Activated naive CD8-positive, alpha-beta T cell treated with anti-CD3 and anti-CD28 coated beads, Interleukin-2, amount 10 ng/mL, durations not matched to agents 7 days and 5 days (primary cell): ENCODE measurements around the gene OTUD4. TPM values are rescaled to one million over a fixed set of nuclear protein-coding genes. Genes with fewer than 3 reads are reported as not detected.
"Not testable (repeated sequence)": the region's sequence is repeated elsewhere in the genome, so short reads cannot be mapped to it uniquely, and the experiment has no call there.

Source experiments
- ATAC-seq: fragments of 150-1000 bp; cut with Tn5 transposase; one replicate; pipeline ENCODE4 v1.10.0; 2021; ENCODE audit warnings: low read depth, moderate library complexity
- POLR2A ChIA-PET: fragments of 350-600 bp; sonication (Branson Sonifier 250); formaldehyde crosslinking; loops from one replicate; lab custom pipeline; 2021; ENCODE audit warnings: antibody characterized with exemption; lab: Charles Lee
- DNase-seq: peaks from one replicate; pipeline ENCODE4 v3.0.0; 2021
- H3K27ac Mint-ChIP-seq: one replicate; pipeline ENCODE4 v1.8.0; 2022; ENCODE audit warnings: mild to moderate bottlenecking, mixed read lengths
- H3K27me3 Mint-ChIP-seq: one replicate; pipeline ENCODE4 v1.8.0; 2022; ENCODE audit warnings: mild to moderate bottlenecking, moderate library complexity, mixed read lengths
- H3K36me3 Mint-ChIP-seq: one replicate; pipeline ENCODE4 v1.8.0; 2021; ENCODE audit warnings: mild to moderate bottlenecking, mixed read lengths
- H3K4me1 Mint-ChIP-seq: one replicate; pipeline ENCODE4 v1.8.0; 2021; ENCODE audit warnings: mixed read lengths
- H3K4me3 Mint-ChIP-seq: one replicate; pipeline ENCODE4 v1.8.0; 2022; ENCODE audit warnings: mild to moderate bottlenecking, moderate library complexity, mixed read lengths
- H3K9me3 Mint-ChIP-seq: one replicate; pipeline ENCODE4 v1.8.0; 2021; ENCODE audit warnings: mixed read lengths
- total RNA-seq, 2 experiments: library from RNA; stranded (reverse); gene quantifications; one replicate each; pipeline ENCODE4 v1.2.3, GENCODE V29; 2021

Gene OTUD4
- total RNA-seq, 2 experiments from 2014 or later, result 43.4 to 43.9 TPM

GRCh38 chr4:145176641-145177432, 3.6 kb downstream of the OTUD4 start:
- Mint-ChIP-seq H3K27ac (peak overlapping the region; percentile 97), H3K9me3 (peaks cover 4% of the 10 kb centered on the region), H3K36me3 (peaks cover 18% of the 10 kb centered on the region), H3K4me1 (peaks cover 26% of the 10 kb centered on the region), H3K4me3 (peak overlapping the region; percentile 96), H3K27me3 (no peaks in the 10 kb centered on the region)
- DNase-seq (no peak), ATAC-seq (no peak)
- POLR2A ChIA-PET, result no interaction called here

- POLR2A ChIA-PET, result no interaction called here
- H3K9me3 Mint-ChIP-seq, result peaks cover 4% of the 10 kb centered on the region
- peaks cover 19% of the 10 kb centered on the region for H3K4me1 Mint-ChIP-seq
- no peaks in the 10 kb centered on the region for H3K27me3 Mint-ChIP-seq
- no peak for DNase-seq
- no peak overlapping the region for H3K4me3 Mint-ChIP-seq
- no peak for ATAC-seq
- H3K27ac Mint-ChIP-seq, result no peak overlapping the region
- H3K36me3 Mint-ChIP-seq, result peaks cover 39% of the 10 kb centered on the region
These were observed 8.5 kb downstream of the OTUD4 start for GRCh38 chr4:145171911-145172310.

GRCh38 chr4:145170223-145170622, 10.2 kb downstream of the OTUD4 start:
- peaks cover 18% of the 10 kb centered on the region for H3K4me1 Mint-ChIP-seq
- peaks cover 4% of the 10 kb centered on the region for H3K9me3 Mint-ChIP-seq
- DNase-seq (no peak), ATAC-seq (no peak)
- H3K36me3 Mint-ChIP-seq, result peaks cover 41% of the 10 kb centered on the region
- no peak overlapping the region for H3K4me3 Mint-ChIP-seq
- POLR2A ChIA-PET, result no interaction called here
- no peak overlapping the region for H3K27ac Mint-ChIP-seq
- no peaks in the 10 kb centered on the region for H3K27me3 Mint-ChIP-seq

GRCh38 chr4:145168581-145169187, 11.7 kb downstream of the OTUD4 start:
- Mint-ChIP-seq H3K4me1 (peaks cover 13% of the 10 kb centered on the region), H3K27me3 (no peaks in the 10 kb centered on the region), H3K27ac (no peak overlapping the region), H3K4me3 (no peak overlapping the region), H3K9me3 (peaks cover 1% of the 10 kb centered on the region), H3K36me3 (peaks cover 32% of the 10 kb centered on the region)
- DNase-seq (no peak), ATAC-seq (no peak)
- POLR2A ChIA-PET, result no interaction called here

GRCh38 chr4:145167887-145168286, 12.5 kb downstream of the OTUD4 start:
- no peak for ATAC-seq
- POLR2A ChIA-PET, result no interaction called here
- Mint-ChIP-seq H3K4me3 (no peak overlapping the region), H3K9me3 (no peaks in the 10 kb centered on the region), H3K36me3 (peaks cover 31% of the 10 kb centered on the region), H3K27ac (no peak overlapping the region), H3K4me1 (peaks cover 10% of the 10 kb centered on the region), H3K27me3 (no peaks in the 10 kb centered on the region)
- DNase-seq, result no peak

DNA sequence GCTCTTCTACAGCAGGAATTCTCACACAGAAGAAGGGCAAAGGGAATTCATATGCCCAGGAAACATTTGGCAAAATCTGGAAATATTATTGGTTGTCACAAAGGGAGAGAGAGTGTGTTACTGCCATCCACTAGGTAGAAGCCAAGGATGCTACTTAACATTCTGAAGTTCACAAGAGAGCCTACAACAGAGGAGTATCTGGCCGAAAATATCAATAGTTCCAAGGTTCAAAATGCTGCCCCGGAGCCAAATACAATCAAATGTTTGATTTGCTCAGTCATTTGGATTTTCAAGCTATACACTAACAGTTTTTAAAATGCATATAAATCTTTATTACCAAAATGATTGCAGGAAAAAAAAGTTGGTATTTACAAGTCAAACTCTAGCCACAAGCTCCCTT, 18.8 kb downstream of the OTUD4 start:
- peaks cover 23% of the 10 kb centered on the region for H3K36me3 Mint-ChIP-seq
- ATAC-seq (no peak), DNase-seq (no peak)
- H3K27ac Mint-ChIP-seq, result no peak overlapping the region
- H3K4me1 Mint-ChIP-seq, result peaks cover 8% of the 10 kb centered on the region
- H3K9me3 Mint-ChIP-seq, result no peaks in the 10 kb centered on the region
- no peaks in the 10 kb centered on the region for H3K27me3 Mint-ChIP-seq
- POLR2A ChIA-PET, result no interaction called here
- no peak overlapping the region for H3K4me3 Mint-ChIP-seq

DNA sequence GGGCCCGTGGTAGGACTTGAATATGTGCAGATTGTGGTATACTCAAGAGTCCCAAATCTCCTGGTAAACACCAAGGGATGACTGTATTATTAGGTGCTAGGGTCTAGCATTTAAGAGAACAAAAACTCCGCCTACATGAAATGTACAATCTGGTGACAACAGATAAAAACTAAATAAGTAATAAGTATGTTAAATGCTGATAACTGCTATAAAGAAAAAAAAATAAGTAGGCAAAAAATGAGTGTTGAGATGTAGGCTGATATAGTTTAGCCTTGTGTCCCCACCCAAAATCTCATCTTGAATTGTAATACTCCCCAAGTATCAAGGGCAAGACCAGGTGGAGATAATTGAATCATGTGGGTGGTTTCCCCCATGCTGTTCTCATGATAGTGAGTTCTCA, 23.4 kb downstream of the OTUD4 start:
- Mint-ChIP-seq H3K27ac (no peak overlapping the region), H3K9me3 (no peaks in the 10 kb centered on the region), H3K4me3 (no peak overlapping the region), H3K27me3 (no peaks in the 10 kb centered on the region), H3K36me3 (peaks cover 22% of the 10 kb centered on the region), H3K4me1 (peaks cover 14% of the 10 kb centered on the region)
- POLR2A ChIA-PET, result no interaction called here
- DNase-seq (no peak), ATAC-seq (no peak)

GRCh38 chr4:145155268-145155870, 25.0 kb downstream of the OTUD4 start:
- no peaks in the 10 kb centered on the region for H3K9me3 Mint-ChIP-seq
- no peak for DNase-seq
- no peak for ATAC-seq
- no peak overlapping the region for H3K4me3 Mint-ChIP-seq
- POLR2A ChIA-PET, result no interaction called here
- no peak overlapping the region for H3K27ac Mint-ChIP-seq
- no peaks in the 10 kb centered on the region for H3K27me3 Mint-ChIP-seq
- H3K36me3 Mint-ChIP-seq, result peaks cover 19% of the 10 kb centered on the region
- H3K4me1 Mint-ChIP-seq, result peaks cover 13% of the 10 kb centered on the region

DNA sequence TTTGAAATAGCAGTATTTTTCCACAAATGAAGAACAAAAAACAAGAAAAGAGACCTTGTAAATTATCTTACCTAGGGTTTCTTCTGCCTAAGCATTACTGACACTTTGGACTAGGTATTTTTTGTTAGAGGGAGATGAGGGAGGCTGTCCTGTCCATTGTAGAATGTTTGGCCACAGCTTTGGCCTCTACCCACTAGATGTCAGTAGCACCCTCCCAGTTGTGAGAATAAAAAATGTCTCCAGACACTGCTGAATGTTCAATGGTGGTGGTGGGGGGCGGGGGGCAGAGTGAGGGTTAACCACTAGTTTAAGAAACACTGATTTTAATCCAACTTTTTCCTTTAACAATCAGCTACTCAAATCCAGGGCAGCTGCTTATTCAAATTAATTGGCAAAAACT, 25.8 kb downstream of the OTUD4 start:
- Mint-ChIP-seq H3K27me3 (no peaks in the 10 kb centered on the region), H3K4me1 (peaks cover 15% of the 10 kb centered on the region), H3K36me3 (peaks cover 26% of the 10 kb centered on the region), H3K27ac (no peak overlapping the region), H3K4me3 (no peak overlapping the region), H3K9me3 (no peaks in the 10 kb centered on the region)
- POLR2A ChIA-PET, result no interaction called here
- DNase-seq (no peak), ATAC-seq (no peak)

DNA sequence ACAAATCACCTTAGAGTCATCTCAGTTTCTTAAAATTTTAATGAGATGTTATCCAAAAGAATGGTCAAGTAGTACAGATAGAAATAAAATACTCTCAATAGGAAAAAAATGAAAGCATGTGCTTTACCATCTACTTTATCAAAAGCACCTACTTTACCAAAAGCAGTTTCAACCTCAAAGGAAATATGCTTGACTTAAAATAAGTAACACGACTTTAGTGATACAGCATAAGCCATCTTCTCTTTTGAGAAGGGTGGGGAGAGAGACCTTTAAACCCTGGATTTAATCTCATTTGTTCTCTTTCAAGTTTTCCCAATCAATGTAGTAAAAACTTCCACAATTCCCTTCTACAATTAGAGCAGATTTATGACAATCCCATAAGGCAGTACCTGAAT, 26.5 kb downstream of the OTUD4 start:
- peaks cover 30% of the 10 kb centered on the region for H3K36me3 Mint-ChIP-seq
- peak overlapping the region; percentile 17 for H3K27ac Mint-ChIP-seq
- no peaks in the 10 kb centered on the region for H3K9me3 Mint-ChIP-seq
- H3K4me3 Mint-ChIP-seq, result no peak overlapping the region
- H3K4me1 Mint-ChIP-seq, result peaks cover 14% of the 10 kb centered on the region
- POLR2A ChIA-PET, result no interaction called here
- no peak for ATAC-seq
- DNase-seq, result no peak
- no peaks in the 10 kb centered on the region for H3K27me3 Mint-ChIP-seq

DNA sequence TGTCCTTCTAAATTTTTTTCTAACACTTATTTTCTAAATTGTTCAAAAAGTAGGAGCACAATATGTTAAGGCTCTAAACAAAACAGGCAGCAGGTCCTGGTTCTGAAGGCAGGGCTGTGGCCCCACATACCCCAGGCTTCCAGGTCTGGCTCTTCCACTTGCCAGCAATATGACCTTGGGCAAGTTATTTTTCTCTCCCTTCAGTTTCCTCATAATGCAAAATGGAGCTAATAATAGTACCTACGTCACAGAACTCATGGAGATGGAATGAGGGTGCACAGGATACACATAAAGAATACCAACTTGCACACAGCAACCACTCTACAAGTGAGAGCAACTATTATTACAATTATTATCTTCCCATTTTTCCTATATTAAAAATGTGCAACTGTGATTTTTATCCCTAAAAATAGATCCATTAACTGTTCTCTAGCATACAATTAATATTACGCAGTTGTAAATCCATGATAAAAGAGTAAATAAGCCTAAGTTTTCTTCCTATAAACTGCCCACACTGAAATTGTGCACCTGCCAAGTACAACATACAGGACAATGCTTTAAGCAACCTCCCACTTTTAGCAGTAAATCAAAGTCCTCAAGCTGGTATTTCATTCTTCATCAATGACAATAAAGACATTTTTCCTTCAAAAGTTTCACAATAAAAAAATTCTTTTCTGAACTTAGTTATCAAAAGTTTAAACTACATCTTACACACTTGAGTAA, 27.0 kb downstream of the OTUD4 start:
- peaks cover 14% of the 10 kb centered on the region for H3K4me1 Mint-ChIP-seq
- ATAC-seq (no peak), DNase-seq (no peak)
- POLR2A ChIA-PET, result no interaction called here
- H3K27me3 Mint-ChIP-seq, result no peaks in the 10 kb centered on the region
- no peaks in the 10 kb centered on the region for H3K9me3 Mint-ChIP-seq
- H3K27ac Mint-ChIP-seq, result no peak overlapping the region
- H3K4me3 Mint-ChIP-seq, result no peak overlapping the region
- peaks cover 30% of the 10 kb centered on the region for H3K36me3 Mint-ChIP-seq

GRCh38 chr4:145148980-145149379, 31.4 kb downstream of the OTUD4 start:
- POLR2A ChIA-PET, result no interaction called here
- Mint-ChIP-seq H3K4me3 (no peak overlapping the region), H3K36me3 (peaks cover 46% of the 10 kb centered on the region), H3K9me3 (no peaks in the 10 kb centered on the region), H3K27ac (no peak overlapping the region), H3K27me3 (no peaks in the 10 kb centered on the region), H3K4me1 (peaks cover 9% of the 10 kb centered on the region)
- ATAC-seq (no peak), DNase-seq (no peak)

DNA sequence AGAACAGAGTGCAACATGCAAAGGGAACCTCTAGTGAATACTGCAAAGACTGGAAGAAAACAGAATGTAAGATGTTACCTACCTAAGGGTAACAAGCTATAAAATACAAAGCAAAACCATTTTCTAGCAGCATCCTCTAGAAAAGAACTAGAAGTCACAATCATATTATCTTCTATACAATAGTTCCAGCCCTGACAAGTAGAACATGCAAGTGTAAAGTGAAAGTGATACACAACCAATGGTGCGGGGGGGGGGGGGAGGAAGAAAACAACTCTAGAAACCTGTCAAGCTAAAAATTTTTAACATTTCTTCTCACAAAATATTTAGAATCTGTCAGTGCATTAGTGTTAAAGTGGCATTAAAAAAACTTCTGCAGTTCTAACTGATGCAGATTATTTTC, 44.2 kb downstream of the OTUD4 start:
- ATAC-seq, result peak; percentile 57
- H3K4me1 Mint-ChIP-seq, result peaks cover 36% of the 10 kb centered on the region
- H3K27me3 Mint-ChIP-seq, DNase-seq, POLR2A ChIA-PET, H3K9me3 Mint-ChIP-seq: not testable (repeated sequence)
- H3K27ac Mint-ChIP-seq, result peak overlapping the region; percentile 80
- H3K36me3 Mint-ChIP-seq, result peaks cover 50% of the 10 kb centered on the region
- H3K4me3 Mint-ChIP-seq, result peak overlapping the region; percentile 51
